HCT116 (cell line): ENCODE results near the gene COPG2. TPM values are rescaled to one million over a fixed set of nuclear protein-coding genes. Genes with fewer than 3 reads are reported as not detected.

Experiments
- ATAC-seq: fragments of 200-7000 bp; cut with Tn5 transposase; 2 replicates; pipeline ENCODE4 v1.9.1; 2020; ENCODE audit warnings: mild to moderate bottlenecking, moderate library complexity
- BruUV-seq: library from RNA; stranded (reverse); fragments of 400-500 nt; replicated peaks from 2 replicates; lab custom pipeline; 2021; lab: Mats Ljungman, UMichigan
- CTCF ChIA-PET: fragments of 300-600 bp; sonication (Branson Sonifier 250); formaldehyde crosslinking; loops from one replicate; lab custom pipeline; 2021; ENCODE audit warnings: antibody characterized with exemption; lab: Charles Lee
- POLR2A ChIA-PET: fragments of 300-600, 350-600 bp; sonication (Branson Sonifier 250); formaldehyde crosslinking; loops from one replicate; lab custom pipeline; 2021; ENCODE audit warnings: antibody characterized with exemption; lab: Charles Lee
- RAD21 ChIA-PET, 2 experiments: fragments of 300-600 bp; sonication (Branson Sonifier 250); formaldehyde crosslinking; loops; one replicate each; lab custom pipeline; 2023; ENCODE audit warnings: low total read pairs in 2 of 2; ENCODE audit not compliant: uncharacterized antibody in 2 of 2, unreplicated experiment in 2 of 2, low non-redundant PET in 1 of 2; lab: Charles Lee
- DNase-seq: peaks from one replicate; pipeline ENCODE4 v3.0.0-alpha.2; 2010; ENCODE audit warnings: low read depth, low spot score
- H2AFZ ChIP-seq: fragments of 200-600 bp; shearing (Covaris generic), sonication (generic); 2 replicates; pipeline ENCODE4 v1.6.1; 2017; ENCODE audit warnings: low read depth, mixed run types, mixed read lengths, antibody characterized with exemption, low read length; ENCODE audit not compliant: poor library complexity, severe bottlenecking
- H3K27ac ChIP-seq: 2 replicates; pipeline ENCODE4 v1.5.1; 2012; ENCODE audit warnings: low read depth, low read length
- H3K27me3 ChIP-seq: fragments of 200-600 bp; sonication (generic); 2 replicates; pipeline ENCODE4 v1.6.1; 2016; ENCODE audit warnings: mixed run types, low read length, mixed read lengths; ENCODE audit not compliant: insufficient read depth
- H3K36me3 ChIP-seq, 2 experiments: fragments of 200-500 bp in 1 of 2; fragments of 200-600 bp in 1 of 2; sonication (Bioruptor generic) in 1 of 2; sonication (generic) in 1 of 2; 2 replicates each; pipeline versions ENCODE4 v1.5.1 to v1.6.1; 2014 to 2016; ENCODE audit warnings: low read length in 2 of 2, inconsistent platforms in 1 of 2, mixed read lengths in 1 of 2, mixed run types in 1 of 2; ENCODE audit not compliant: insufficient read depth in 2 of 2, control insufficient read depth in 1 of 2
- H3K4me1 ChIP-seq, 2 experiments: fragments of 200-600 bp in 1 of 2; sonication (generic) in 1 of 2; 2 replicates each; pipeline versions ENCODE4 v1.5.1 to v1.6.1; 2012 to 2017; ENCODE audit warnings: low read length in 2 of 2, inconsistent platforms in 1 of 2, mild to moderate bottlenecking in 1 of 2, mixed read lengths in 1 of 2, mixed run types in 1 of 2, moderate library complexity in 1 of 2; ENCODE audit not compliant: insufficient read depth in 2 of 2, control insufficient read depth in 1 of 2
- H3K4me2 ChIP-seq: fragments of 200-600 bp; sonication (generic); 2 replicates; pipeline ENCODE4 v1.6.1; 2017; ENCODE audit warnings: mixed run types, low read length, mixed read lengths
- H3K4me3 ChIP-seq, 2 experiments: fragments of 200-600 bp in 1 of 2; sonication (generic) in 1 of 2; replicated peaks in 1 of 2; 2 replicates each; pipeline ENCODE4 v1.5.1; 2011 to 2016; ENCODE audit warnings: low read length in 2 of 2, control low read depth in 1 of 2, low read depth in 1 of 2, mild to moderate bottlenecking in 1 of 2, mixed read lengths in 1 of 2, mixed run types in 1 of 2
- H3K79me2 ChIP-seq: fragments of 200-600 bp; sonication (generic); 2 replicates; pipeline ENCODE4 v1.6.1; 2017; ENCODE audit warnings: mild to moderate bottlenecking, mixed run types, low read length, moderate library complexity, mixed read lengths; ENCODE audit not compliant: insufficient read depth
- H3K9ac ChIP-seq: fragments of 200-600 bp; sonication (generic); 2 replicates; pipeline ENCODE4 v1.6.1; 2016; ENCODE audit warnings: low read length, mixed read lengths
- H3K9me2 ChIP-seq: fragments of 200-600 bp; sonication (generic), shearing (Covaris generic); 2 replicates; pipeline ENCODE4 v1.6.1; 2017; ENCODE audit warnings: mixed run types, mild to moderate bottlenecking, moderate library complexity; ENCODE audit not compliant: insufficient read depth
- H3K9me3 ChIP-seq, 2 experiments: fragments of 200-500 bp in 1 of 2; fragments of 200-600 bp in 1 of 2; sonication (Bioruptor generic) in 1 of 2; sonication (generic) in 1 of 2; 2 replicates each; pipeline ENCODE4 v1.6.1; 2014 to 2017; ENCODE audit warnings: low read length in 2 of 2, mixed read lengths in 2 of 2, inconsistent platforms in 1 of 2, low read depth in 1 of 2, mild to moderate bottlenecking in 1 of 2, mixed run types in 1 of 2, moderate library complexity in 1 of 2; ENCODE audit not compliant: control insufficient read depth in 1 of 2, insufficient read depth in 1 of 2
- H4K20me1 ChIP-seq: fragments of 200-600 bp; sonication (generic), shearing (Covaris generic); 2 replicates; pipeline ENCODE4 v1.6.1; 2017; ENCODE audit warnings: mixed run types, mild to moderate bottlenecking, moderate library complexity; ENCODE audit not compliant: insufficient read depth
- EGR1 ChIP-seq: IDR thresholded peaks from 2 replicates; pipeline ENCODE4 v1.6.1; 2012; ENCODE audit warnings: low read depth
- EZH2 ChIP-seq: fragments of 200-600 bp; sonication (generic); IDR thresholded peaks from 2 replicates; pipeline ENCODE4 v1.6.1; 2017; ENCODE audit warnings: antibody characterized with exemption, mixed run types
- intact Hi-C: fragments of 100-400 bp; cut with micrococcal nuclease; formaldehyde crosslinking; loops from 2 replicates; pipeline ENCODE4 v1.10.0; 2022
- total RNA-seq: library from RNA; stranded (reverse); gene quantifications from one replicate; pipeline ENCODE4 v1.2.1, GENCODE V29; 2021; ENCODE audit not compliant: unreplicated experiment
- TF ChIP-seq, protein P1 (sequence below): IDR thresholded peaks from 2 replicates; pipeline ENCODE4 v1.6.1; 2011; ENCODE audit warnings: mild to moderate bottlenecking, low read length, moderate library complexity; ENCODE audit not compliant: insufficient replicate concordance; ENCODE audit errors: extremely low read depth
- TF ChIP-seq, protein P2 (sequence below), 3 experiments: fragments of 200-600 bp in 1 of 3; sonication (generic) in 1 of 3; IDR thresholded peaks in 2 of 3; conservative IDR thresholded peaks in 1 of 3; 2 replicates each; pipeline ENCODE4 v1.5.1; 2012 to 2017; ENCODE audit warnings: low read depth in 2 of 3, low read length in 2 of 3, antibody characterized with exemption in 1 of 3, borderline replicate concordance in 1 of 3, control low read depth in 1 of 3, mild to moderate bottlenecking in 1 of 3, mixed read lengths in 1 of 3, mixed run types in 1 of 3, moderate library complexity in 1 of 3; ENCODE audit not compliant: insufficient read depth in 1 of 3
- TF ChIP-seq, protein P3 (sequence below): IDR thresholded peaks from 2 replicates; pipeline ENCODE4 v1.6.1; 2012

Gene COPG2
- total RNA-seq, 1 experiment from 2014 or later, result 31.0 TPM

DNA sequence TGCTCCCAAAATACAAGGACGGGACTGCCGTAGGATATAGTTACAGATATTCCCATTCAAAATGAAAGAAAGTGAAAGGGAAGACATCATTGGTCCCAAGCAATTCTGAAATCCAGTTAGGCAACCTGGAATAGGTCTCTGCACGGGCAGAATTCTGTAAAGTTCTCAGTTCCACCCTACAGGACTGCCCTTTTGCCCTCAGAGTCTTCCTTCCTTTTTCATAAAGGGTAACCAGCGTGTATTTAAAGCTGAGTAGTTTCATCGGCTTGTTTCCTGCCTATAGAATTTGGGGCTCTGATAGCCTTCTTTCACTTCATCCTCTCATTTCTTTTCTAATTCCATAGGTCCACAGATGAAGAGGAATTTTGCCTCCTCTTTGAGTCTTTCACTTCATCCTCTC is 20.0 kb downstream of the COPG2 start:
- H3K79me2 ChIP-seq, result no peaks in the 10 kb centered on the region
- H3K9me2 ChIP-seq, result no peaks in the 10 kb centered on the region
- ChIA-PET RAD21 (no interaction called here), POLR2A (no interaction called here), CTCF (no interaction called here)
- H3K27me3 ChIP-seq, result no peaks in the 10 kb centered on the region
- H2AFZ ChIP-seq, result no peak overlapping the region
- no peaks in the 10 kb centered on the region for H4K20me1 ChIP-seq
- H3K4me2 ChIP-seq, result peak overlapping the region; percentile 45
- no peak for DNase-seq
- no peak overlapping the region for H3K9ac ChIP-seq
- H3K4me1 ChIP-seq, result peaks cover 6 to 23% of the 10 kb centered on the region in 2 experiments
- H3K27ac ChIP-seq, result peak overlapping the region; percentile 69; the same call in 1 of the 2 replicates
- intact Hi-C loops, result no loop called here
- ATAC-seq, result no peak
- H3K9me3 ChIP-seq, result no peaks in the 10 kb centered on the region; a peak in 1 of 4 replicates
- H3K36me3 ChIP-seq, result no peaks in the 10 kb centered on the region; a peak in 1 of 4 replicates
- H3K4me3 ChIP-seq, result 0 out of 4 replicates have a peak overlapping the region, but pooled peaks of 1 of the 2 experiments have one; percentile 0
- TF ChIP-seq EGR1, result no peak
- TF ChIP-seq, protein P1, sequence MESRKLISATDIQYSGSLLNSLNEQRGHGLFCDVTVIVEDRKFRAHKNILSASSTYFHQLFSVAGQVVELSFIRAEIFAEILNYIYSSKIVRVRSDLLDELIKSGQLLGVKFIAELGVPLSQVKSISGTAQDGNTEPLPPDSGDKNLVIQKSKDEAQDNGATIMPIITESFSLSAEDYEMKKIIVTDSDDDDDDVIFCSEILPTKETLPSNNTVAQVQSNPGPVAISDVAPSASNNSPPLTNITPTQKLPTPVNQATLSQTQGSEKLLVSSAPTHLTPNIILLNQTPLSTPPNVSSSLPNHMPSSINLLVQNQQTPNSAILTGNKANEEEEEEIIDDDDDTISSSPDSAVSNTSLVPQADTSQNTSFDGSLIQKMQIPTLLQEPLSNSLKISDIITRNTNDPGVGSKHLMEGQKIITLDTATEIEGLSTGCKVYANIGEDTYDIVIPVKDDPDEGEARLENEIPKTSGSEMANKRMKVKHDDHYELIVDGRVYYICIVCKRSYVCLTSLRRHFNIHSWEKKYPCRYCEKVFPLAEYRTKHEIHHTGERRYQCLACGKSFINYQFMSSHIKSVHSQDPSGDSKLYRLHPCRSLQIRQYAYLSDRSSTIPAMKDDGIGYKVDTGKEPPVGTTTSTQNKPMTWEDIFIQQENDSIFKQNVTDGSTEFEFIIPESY, result no peak
- TF ChIP-seq, protein P2, sequence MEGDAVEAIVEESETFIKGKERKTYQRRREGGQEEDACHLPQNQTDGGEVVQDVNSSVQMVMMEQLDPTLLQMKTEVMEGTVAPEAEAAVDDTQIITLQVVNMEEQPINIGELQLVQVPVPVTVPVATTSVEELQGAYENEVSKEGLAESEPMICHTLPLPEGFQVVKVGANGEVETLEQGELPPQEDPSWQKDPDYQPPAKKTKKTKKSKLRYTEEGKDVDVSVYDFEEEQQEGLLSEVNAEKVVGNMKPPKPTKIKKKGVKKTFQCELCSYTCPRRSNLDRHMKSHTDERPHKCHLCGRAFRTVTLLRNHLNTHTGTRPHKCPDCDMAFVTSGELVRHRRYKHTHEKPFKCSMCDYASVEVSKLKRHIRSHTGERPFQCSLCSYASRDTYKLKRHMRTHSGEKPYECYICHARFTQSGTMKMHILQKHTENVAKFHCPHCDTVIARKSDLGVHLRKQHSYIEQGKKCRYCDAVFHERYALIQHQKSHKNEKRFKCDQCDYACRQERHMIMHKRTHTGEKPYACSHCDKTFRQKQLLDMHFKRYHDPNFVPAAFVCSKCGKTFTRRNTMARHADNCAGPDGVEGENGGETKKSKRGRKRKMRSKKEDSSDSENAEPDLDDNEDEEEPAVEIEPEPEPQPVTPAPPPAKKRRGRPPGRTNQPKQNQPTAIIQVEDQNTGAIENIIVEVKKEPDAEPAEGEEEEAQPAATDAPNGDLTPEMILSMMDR (IDR thresholded peaks at IDR 0.05 in 2 of 3, conservative IDR thresholded peaks at IDR 0.05 in 1 of 3; ENCODE audit: borderline replicate concordance in 1 of 3, insufficient read depth in 1 of 3, low read depth in 2 of 3, low read length in 2 of 3), result no peak
- TF ChIP-seq EZH2, result no peak
- TF ChIP-seq, protein P3, sequence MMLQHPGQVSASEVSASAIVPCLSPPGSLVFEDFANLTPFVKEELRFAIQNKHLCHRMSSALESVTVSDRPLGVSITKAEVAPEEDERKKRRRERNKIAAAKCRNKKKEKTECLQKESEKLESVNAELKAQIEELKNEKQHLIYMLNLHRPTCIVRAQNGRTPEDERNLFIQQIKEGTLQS, result no peak
- TF ChIP-seq, all 23 proteins: peak for 0
- BruUV-seq, result no TSS peak
